Colonic mucosa (tissue), 4 donors: Measurements from ENCODE around the gene MROH8. TPM values are rescaled to one million over a fixed set of nuclear protein-coding genes. Genes with fewer than 3 reads are reported as not detected.

Source experiments
- DNase-seq: peaks from one replicate; pipeline ENCODE4 v3.0.0-alpha.2; 2020
- H3K27ac ChIP-seq: fragments of 200-600 bp; one replicate; pipeline ENCODE4 v1.8.0; 2021
- H3K27me3 ChIP-seq: fragments of 200-600 bp; one replicate; pipeline ENCODE4 v1.8.0; 2021
- H3K36me3 ChIP-seq: fragments of 200-600 bp; one replicate; pipeline ENCODE4 v1.8.0; 2021
- H3K4me1 ChIP-seq: fragments of 200-600 bp; one replicate; pipeline ENCODE4 v1.8.0; 2021; ENCODE audit warnings: mild to moderate bottlenecking
- H3K4me3 ChIP-seq: fragments of 200-600 bp; one replicate; pipeline ENCODE4 v1.8.0; 2021
- H3K9ac ChIP-seq, 2 donors: one replicate each; pipeline ENCODE4 v1.7.0; 2013; ENCODE audit warnings: control low read depth in 2 of 2, low read depth in 2 of 2, low read length in 2 of 2
- H3K9me3 ChIP-seq: fragments of 200-600 bp; one replicate; pipeline ENCODE4 v1.8.0; 2021
- CTCF ChIP-seq: fragments of 200-600 bp; IDR thresholded peaks from one replicate; pipeline ENCODE4 v1.8.0; 2022; ENCODE audit warnings: antibody characterized with exemption, mild to moderate bottlenecking
- intact Hi-C: fragments of 100-400 bp; cut with DNase I; formaldehyde crosslinking; loops from one replicate; pipeline ENCODE4 v1.14.1; 2022
- total RNA-seq, 2 donors: library from RNA; stranded (reverse); fragmentation: NEBNext Ultra II Directional in 1 of 2; extraction: Animal tissue kit (Norgen Biotek cat#: 25700) in 1 of 2; gene quantifications; one replicate each; pipeline ENCODE4 v1.2.1, GENCODE V29; 2021
- donor health status: healthy.
- donor health status: DM: no; HTN: no; CAD: no.
- donor health status: DM: no; HTN: no; CAD: no.

The MROH8 gene
- total RNA-seq, 2 donors from 2014 or later, result 0.90 to 1.3 TPM

GRCh38 chr20:37218441-37218840, 39.1 kb upstream of the MROH8 start:
- Histone ChIP-seq H3K36me3 (no peaks in the 10 kb centered on the region), H3K27ac (no peak overlapping the region)

GRCh38 chr20:37209661-37210314, 30.4 kb upstream of the MROH8 start:
- no peak overlapping the region for H3K27ac ChIP-seq
- intact Hi-C loops, result no loop called here
- H3K9ac ChIP-seq, result no peak overlapping the region
- peaks cover 17% of the 10 kb centered on the region for H3K36me3 ChIP-seq
- H3K9me3 ChIP-seq, result no peaks in the 10 kb centered on the region
- H3K4me3 ChIP-seq, result no peak overlapping the region
- no peaks in the 10 kb centered on the region for H3K4me1 ChIP-seq
- no peaks in the 10 kb centered on the region for H3K27me3 ChIP-seq
- TF ChIP-seq CTCF, result no peak
- no peak for DNase-seq

More at GRCh38 chr20:37218441-37218840, 39.1 kb upstream of the MROH8 start:
- intact Hi-C loops, result no loop called here
- Histone ChIP-seq H3K4me3 (no peak overlapping the region), H3K9ac (no peak overlapping the region), H3K4me1 (no peaks in the 10 kb centered on the region), H3K9me3 (no peaks in the 10 kb centered on the region), H3K27me3 (no peaks in the 10 kb centered on the region)
- DNase-seq, result no peak
- TF ChIP-seq CTCF, result no peak

- H3K4me3 ChIP-seq, result no peak overlapping the region
- no peak overlapping the region for H3K27ac ChIP-seq
- H3K27me3 ChIP-seq, result no peaks in the 10 kb centered on the region
- H3K4me1 ChIP-seq, result no peaks in the 10 kb centered on the region
- H3K9me3 ChIP-seq, result no peaks in the 10 kb centered on the region
- H3K9ac ChIP-seq, result no peak overlapping the region
- intact Hi-C loops, result no loop called here
- H3K36me3 ChIP-seq, result peaks cover 23% of the 10 kb centered on the region
- no peak for DNase-seq
- TF ChIP-seq CTCF, result no peak
Measured at GRCh38 chr20:37209193-37209592, 29.8 kb upstream of the MROH8 start.

GRCh38 chr20:37207171-37207570, 27.8 kb upstream of the MROH8 start:
- no peak for TF ChIP-seq CTCF
- DNase-seq, result no peak
- Histone ChIP-seq H3K36me3 (peaks cover 29% of the 10 kb centered on the region), H3K27me3 (no peaks in the 10 kb centered on the region), H3K27ac (no peak overlapping the region), H3K9me3 (no peaks in the 10 kb centered on the region), H3K9ac (no peak overlapping the region), H3K4me1 (no peaks in the 10 kb centered on the region), H3K4me3 (no peak overlapping the region)
- intact Hi-C loops, result no loop called here

GRCh38 chr20:37205794-37206193, 26.4 kb upstream of the MROH8 start:
- Histone ChIP-seq H3K4me3 (no peak overlapping the region), H3K27me3 (no peaks in the 10 kb centered on the region), H3K4me1 (no peaks in the 10 kb centered on the region), H3K27ac (no peak overlapping the region), H3K36me3 (peaks cover 29% of the 10 kb centered on the region), H3K9me3 (no peaks in the 10 kb centered on the region), H3K9ac (no peak overlapping the region)
- intact Hi-C loops, result no loop called here
- TF ChIP-seq CTCF, result no peak
- no peak for DNase-seq
